ENCODE measurements around the gene BTRC. TPM values are rescaled to one million over a fixed set of nuclear protein-coding genes. Genes with fewer than 3 reads are reported as not detected.

The BTRC gene
- polyA plus RNA-seq, 2 of the 4 experiments (the other 2 are of a cell fraction), result 8.0 to 23.1 TPM

DNA sequence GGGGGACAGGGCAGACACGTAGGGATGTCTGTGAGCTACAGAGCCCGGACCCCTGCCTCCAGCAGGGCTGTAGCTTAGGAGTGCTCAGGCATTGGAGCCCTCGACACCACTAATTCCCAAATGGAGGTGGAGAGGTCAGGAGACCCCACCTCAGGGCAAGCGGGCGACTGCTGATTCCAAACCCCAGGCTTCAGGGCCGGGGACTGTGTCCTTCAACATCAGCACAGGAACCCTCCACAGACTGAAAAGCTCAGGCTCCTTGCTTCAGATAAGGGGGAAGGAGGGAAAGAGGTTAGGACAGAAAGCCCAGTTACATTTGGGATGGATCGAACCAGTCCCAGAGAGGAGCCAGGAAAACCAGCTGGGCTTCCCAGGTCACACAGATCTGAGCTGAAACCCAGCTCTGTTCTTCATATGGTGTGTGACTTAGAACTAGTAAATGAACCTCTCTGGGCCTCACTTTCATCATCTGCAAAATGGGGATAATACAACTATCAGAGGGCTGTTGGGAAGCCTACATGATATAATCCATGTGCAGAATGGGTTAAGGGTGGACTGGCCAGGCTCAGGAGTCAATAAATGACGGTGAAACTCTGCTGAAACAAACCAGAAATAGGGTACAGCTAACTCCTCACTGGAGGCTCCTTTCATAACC lies 217.4 kb downstream of the BTRC start:
- CTCF ChIA-PET, result interaction anchor here (0.8 to 6.6 kb wide), 29 partner anchors 8 to 511 kb away, joined by 3 to 136 read pairs (median 6); partner anchors contain the start of genes DPCD and POLL
- H3K4me1 ChIP-seq, result peaks cover 12% of the 10 kb centered on the region; the same call in 2 of the 3 replicates
- peak overlapping the region; percentile 95 for H3K4me2 ChIP-seq
- ATAC-seq (no peak; a peak in 1 of 6 replicates), DNase-seq (ENCODE audit: low read depth in 1 of 2, low spot score in 1 of 2) (no peak), FAIRE-seq (no peak)
- WGBS (ENCODE audit: missing lambda C conversion rate), result 86% methylated on average over 5 of the region's 8 CpGs
- POLR2A ChIA-PET, result interaction anchor here (0.7 to 1.6 kb wide), 2 partner anchors 15 to 358 kb away, joined by 3 to 9 read pairs; no protein-coding TSS in a partner anchor
- no peak overlapping the region for H3K4me3 ChIP-seq
- TF ChIP-seq, protein P1, sequence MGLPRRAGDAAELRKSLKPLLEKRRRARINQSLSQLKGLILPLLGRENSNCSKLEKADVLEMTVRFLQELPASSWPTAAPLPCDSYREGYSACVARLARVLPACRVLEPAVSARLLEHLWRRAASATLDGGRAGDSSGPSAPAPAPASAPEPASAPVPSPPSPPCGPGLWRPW (IDR thresholded peaks at IDR 0.05), result no peak
- TF ChIP-seq, protein P2, sequence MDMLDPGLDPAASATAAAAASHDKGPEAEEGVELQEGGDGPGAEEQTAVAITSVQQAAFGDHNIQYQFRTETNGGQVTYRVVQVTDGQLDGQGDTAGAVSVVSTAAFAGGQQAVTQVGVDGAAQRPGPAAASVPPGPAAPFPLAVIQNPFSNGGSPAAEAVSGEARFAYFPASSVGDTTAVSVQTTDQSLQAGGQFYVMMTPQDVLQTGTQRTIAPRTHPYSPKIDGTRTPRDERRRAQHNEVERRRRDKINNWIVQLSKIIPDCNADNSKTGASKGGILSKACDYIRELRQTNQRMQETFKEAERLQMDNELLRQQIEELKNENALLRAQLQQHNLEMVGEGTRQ (IDR thresholded peaks at IDR 0.05), result no peak
- TF ChIP-seq KDM1A (IDR thresholded peaks at IDR 0.05; ENCODE audit: low read depth) (peak; percentile 49), BHLHE40 (IDR thresholded peaks at IDR 0.05; ENCODE audit: low read depth, low read length) (no peak)
- H3K9me3 ChIP-seq, result peaks cover 13% of the 10 kb centered on the region; the same call in 2 of the 3 replicates
- peak overlapping the region in 1 of 2 experiments; percentile 92; a peak in 2 of 6 replicates for H3K27ac ChIP-seq

DNA sequence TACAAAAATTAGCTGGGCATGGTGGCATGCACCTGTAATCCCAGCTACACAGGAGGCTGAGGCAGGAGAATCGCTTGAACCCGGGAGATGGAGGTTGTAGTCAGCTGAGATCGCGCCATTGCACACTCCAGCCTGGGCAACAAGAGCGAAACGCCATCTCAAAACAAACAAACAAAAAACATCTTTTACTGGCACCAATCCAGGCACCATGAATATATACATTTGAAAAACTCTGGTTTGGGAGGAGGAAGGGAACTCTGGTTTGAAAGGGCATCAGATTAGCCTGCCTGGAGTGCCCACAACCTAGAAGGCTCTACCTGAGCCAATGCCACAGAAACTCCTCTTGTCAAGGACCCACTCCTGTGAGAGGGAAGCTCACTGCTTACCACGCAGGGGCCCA lies 218.2 kb downstream of the BTRC start:
- no peak for FAIRE-seq
- no peak overlapping the region for H3K4me2 ChIP-seq
- ATAC-seq, result no peak
- DNase-seq (ENCODE audit: low read depth in 1 of 2, low spot score in 1 of 2), result no peak
- H3K27ac ChIP-seq, result no peak overlapping the region
- WGBS (ENCODE audit: missing lambda C conversion rate), result 88% methylated on average over 7 of the region's 7 CpGs
- peaks cover 13% of the 10 kb centered on the region; the same call in 2 of the 3 replicates for H3K9me3 ChIP-seq
- H3K4me1 ChIP-seq, result peaks cover 17% of the 10 kb centered on the region; the same call in 2 of the 3 replicates
- POLR2A ChIA-PET, result interaction anchor here (0.6 kb wide), 1 partner anchor 105 kb away, joined by 4 read pairs; no protein-coding TSS in a partner anchor
- CTCF ChIA-PET, result interaction anchor here (1.2 to 6.6 kb wide), 5 partner anchors 29 to 430 kb away, joined by 3 to 136 read pairs (median 6); no protein-coding TSS in a partner anchor
- TF ChIP-seq JUN (IDR thresholded peaks at IDR 0.05) (no peak), RARB (CRISPR knock-in tag; IDR thresholded peaks at IDR 0.05) (no peak), ZC3H11A (IDR thresholded peaks at IDR 0.05) (no peak), HEYL (CRISPR knock-in tag; IDR thresholded peaks at IDR 0.05) (no peak), RFX5 (IDR thresholded peaks at IDR 0.05) (no peak), JUNB (IDR thresholded peaks at IDR 0.05) (no peak), ZNF302 (CRISPR knock-in tag; IDR thresholded peaks at IDR 0.05) (no peak)
- TF ChIP-seq, protein P3, sequence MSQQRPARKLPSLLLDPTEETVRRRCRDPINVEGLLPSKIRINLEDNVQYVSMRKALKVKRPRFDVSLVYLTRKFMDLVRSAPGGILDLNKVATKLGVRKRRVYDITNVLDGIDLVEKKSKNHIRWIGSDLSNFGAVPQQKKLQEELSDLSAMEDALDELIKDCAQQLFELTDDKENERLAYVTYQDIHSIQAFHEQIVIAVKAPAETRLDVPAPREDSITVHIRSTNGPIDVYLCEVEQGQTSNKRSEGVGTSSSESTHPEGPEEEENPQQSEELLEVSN (IDR thresholded peaks at IDR 0.05; ENCODE audit: borderline replicate concordance, low read depth), result no peak
- TF ChIP-seq, protein P4, sequence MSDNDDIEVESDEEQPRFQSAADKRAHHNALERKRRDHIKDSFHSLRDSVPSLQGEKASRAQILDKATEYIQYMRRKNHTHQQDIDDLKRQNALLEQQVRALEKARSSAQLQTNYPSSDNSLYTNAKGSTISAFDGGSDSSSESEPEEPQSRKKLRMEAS (IDR thresholded peaks at IDR 0.05), result no peak
- TF ChIP-seq, protein P5, sequence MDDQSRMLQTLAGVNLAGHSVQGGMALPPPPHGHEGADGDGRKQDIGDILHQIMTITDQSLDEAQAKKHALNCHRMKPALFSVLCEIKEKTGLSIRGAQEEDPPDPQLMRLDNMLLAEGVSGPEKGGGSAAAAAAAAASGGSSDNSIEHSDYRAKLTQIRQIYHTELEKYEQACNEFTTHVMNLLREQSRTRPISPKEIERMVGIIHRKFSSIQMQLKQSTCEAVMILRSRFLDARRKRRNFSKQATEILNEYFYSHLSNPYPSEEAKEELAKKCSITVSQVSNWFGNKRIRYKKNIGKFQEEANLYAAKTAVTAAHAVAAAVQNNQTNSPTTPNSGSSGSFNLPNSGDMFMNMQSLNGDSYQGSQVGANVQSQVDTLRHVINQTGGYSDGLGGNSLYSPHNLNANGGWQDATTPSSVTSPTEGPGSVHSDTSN (IDR thresholded peaks at IDR 0.05), result no peak
- no peak overlapping the region for H3K4me3 ChIP-seq

DNA sequence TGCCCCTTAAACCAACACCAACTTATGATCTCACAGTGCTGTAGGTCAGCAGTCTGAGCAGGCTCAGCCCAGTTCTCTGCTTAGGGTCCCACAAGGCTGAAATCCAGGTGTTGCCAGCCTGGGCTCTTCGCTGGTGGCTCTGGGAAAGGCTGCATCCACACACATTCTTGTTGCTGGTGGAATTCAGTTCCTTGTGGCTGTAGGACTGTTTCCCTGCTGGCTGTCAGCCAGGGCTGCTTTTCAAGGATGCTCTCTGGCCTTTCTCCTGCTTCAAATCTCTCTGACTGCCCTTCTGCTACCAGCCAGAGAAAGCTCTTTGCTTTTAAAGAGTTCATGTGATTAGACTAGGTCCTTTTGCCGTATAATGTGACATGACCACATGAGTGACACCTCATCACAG lies 218.8 kb downstream of the BTRC start:
- no peak for DNase-seq (ENCODE audit: low read depth in 1 of 2, low spot score in 1 of 2)
- Histone ChIP-seq H3K9me3 (peaks cover 13% of the 10 kb centered on the region; the same call in 2 of the 3 replicates), H3K27ac (no peak overlapping the region), H3K4me1 (peaks cover 17% of the 10 kb centered on the region; the same call in 2 of the 3 replicates), H3K4me2 (no peak overlapping the region), H3K4me3 (no peak overlapping the region)
- CTCF ChIA-PET, result interaction anchor here (0.6 to 6.6 kb wide), 6 partner anchors 208 to 379 kb away, joined by 3 to 136 read pairs (median 4); no protein-coding TSS in a partner anchor
- POLR2A ChIA-PET, result interaction anchor here (0.6 kb wide), 1 partner anchor 106 kb away, joined by 4 read pairs; no protein-coding TSS in a partner anchor
- TF ChIP-seq KDM1A (IDR thresholded peaks at IDR 0.05; ENCODE audit: low read depth), result no peak
- no peak for TF ChIP-seq TFCP2L1 (CRISPR knock-in tag; IDR thresholded peaks at IDR 0.05)
- no peak for TF ChIP-seq RNF2 (IDR thresholded peaks at IDR 0.05; ENCODE audit: borderline replicate concordance, low read depth)
- TF ChIP-seq RFX5 (IDR thresholded peaks at IDR 0.05), result no peak
- TF ChIP-seq ZFP36 (IDR thresholded peaks at IDR 0.05; ENCODE audit: borderline replicate concordance, partially characterized antibody), result no peak
- TF ChIP-seq, protein P6, sequence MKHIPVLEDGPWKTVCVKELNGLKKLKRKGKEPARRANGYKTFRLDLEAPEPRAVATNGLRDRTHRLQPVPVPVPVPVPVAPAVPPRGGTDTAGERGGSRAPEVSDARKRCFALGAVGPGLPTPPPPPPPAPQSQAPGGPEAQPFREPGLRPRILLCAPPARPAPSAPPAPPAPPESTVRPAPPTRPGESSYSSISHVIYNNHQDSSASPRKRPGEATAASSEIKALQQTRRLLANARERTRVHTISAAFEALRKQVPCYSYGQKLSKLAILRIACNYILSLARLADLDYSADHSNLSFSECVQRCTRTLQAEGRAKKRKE (CRISPR knock-in tag; IDR thresholded peaks at IDR 0.05; ENCODE audit: low read depth), result no peak
- TF ChIP-seq POLR2AphosphoS2 (conservative IDR thresholded peaks at IDR 0.05; ENCODE audit: low read length), result no peak
- no peak for TF ChIP-seq HOXA7 (CRISPR knock-in tag; IDR thresholded peaks at IDR 0.05)
- TF ChIP-seq RCOR1 (IDR thresholded peaks at IDR 0.05; ENCODE audit: low read depth, low read length), result no peak
- TF ChIP-seq FOSB (CRISPR knock-in tag; IDR thresholded peaks at IDR 0.05), result no peak
- TF ChIP-seq FOSL2 (IDR thresholded peaks at IDR 0.05), result no peak
- TF ChIP-seq FOSL2 (CRISPR knock-in tag; IDR thresholded peaks at IDR 0.05), result no peak
- TF ChIP-seq RAD21 (conservative IDR thresholded peaks at IDR 0.05 in 1 of 2, IDR thresholded peaks at IDR 0.05 in 1 of 2), result no peak
- no peak for TF ChIP-seq PHF8 (IDR thresholded peaks at IDR 0.05; ENCODE audit: borderline replicate concordance, low read depth)
- no peak for TF ChIP-seq JUNB (IDR thresholded peaks at IDR 0.05)
- 89% methylated on average over 2 of the region's 2 CpGs for WGBS (ENCODE audit: missing lambda C conversion rate)
- ATAC-seq, result no peak
- FAIRE-seq, result no peak

All from A549 (cell line).